Left lung (tissue), 10 donors: Measurements from ENCODE around the gene PVRIG. TPM values are rescaled to one million over a fixed set of nuclear protein-coding genes. Genes with fewer than 3 reads are reported as not detected.
"Not testable (repeated sequence)": the region's sequence is repeated elsewhere in the genome, so short reads cannot be mapped to it uniquely, and the experiment has no call there.

Experiments used
- ATAC-seq: fragments of 200-7000 bp; cut with Tn5 transposase; one replicate; pipeline ENCODE4 v1.9.1; 2020; ENCODE audit warnings: moderate library complexity
- DNase-seq, 4 donors: peaks; one replicate each; pipeline ENCODE4 v3.0.0-alpha.2; 2013 to 2020
- H3K27ac ChIP-seq, 2 donors: fragments of 200-600 bp; sonication (generic) in 1 of 2; one replicate each; pipeline versions ENCODE4 v1.5.0 to v1.8.0; 2020 to 2021
- H3K27me3 ChIP-seq, 2 donors: fragments of 200-600 bp; sonication (generic) in 1 of 2; one replicate each; pipeline versions ENCODE4 v1.5.0 to v1.8.0; 2020 to 2021
- H3K36me3 ChIP-seq, 2 donors: fragments of 200-600 bp; sonication (generic) in 1 of 2; one replicate each; pipeline versions ENCODE4 v1.5.0 to v1.8.0; 2020 to 2021
- H3K4me1 ChIP-seq, 2 donors: fragments of 200-600 bp; one replicate each; pipeline ENCODE4 v1.8.0; 2021
- H3K4me3 ChIP-seq, 2 donors: fragments of 200-600 bp; sonication (generic) in 1 of 2; one replicate each; pipeline versions ENCODE4 v1.5.0 to v1.8.0; 2020 to 2021; ENCODE audit warnings: mild to moderate bottlenecking in 1 of 2
- H3K9me3 ChIP-seq, 2 donors: fragments of 200-600 bp; sonication (generic) in 1 of 2; one replicate each; pipeline versions ENCODE4 v1.5.0 to v1.8.0; 2020 to 2021
- CTCF ChIP-seq, 2 donors: fragments of 200-600 bp; sonication (generic) in 1 of 2; IDR thresholded peaks; one replicate each; pipeline versions ENCODE4 v1.5.0 to v1.8.0; 2021; ENCODE audit warnings: antibody characterized with exemption in 2 of 2
- intact Hi-C, 2 donors: fragments of 100-400 bp; cut with DNase I; formaldehyde crosslinking; loops; one replicate each; pipeline versions ENCODE4 v1.11.2 to v1.14.2; 2022
- polyA plus RNA-seq, 6 donors: library from polyadenylated mRNA; unstranded; fragments of 120-200 nt; gene quantifications; one replicate each; pipeline ENCODE4 v1.2.1, GENCODE V29; 2013; ENCODE audit not compliant: insufficient read length in 6 of 6
- total RNA-seq, 2 donors: library from RNA; stranded (reverse); fragmentation: NEBNext Ultra II Directional; extraction: Animal tissue kit (Norgen Biotek cat#: 25700); gene quantifications; one replicate each; pipeline ENCODE4 v1.2.1, GENCODE V29; 2021
- donor health status: DM: no; HTN: yes; CAD: no.
- donor health status: DM: no; HTN: no; CAD: no.

The PVRIG gene
- total and polyA plus RNA-seq, 8 donors: 0.41 to 9.1 (median 7.2) TPM

GRCh38 chr7:100217934-100218333 lies 1.8 kb upstream of the PVRIG start:
- intact Hi-C loops: not testable (repeated sequence)
- TF ChIP-seq CTCF (IDR thresholded peaks at IDR 0.05): peak; percentile 31 to 53

GRCh38 chr7:100219271-100219737 lies 445 bp upstream of the PVRIG start:
- ATAC-seq (no peak), DNase-seq (peak in 1 of 4 donors; percentile 62)
- Histone ChIP-seq H3K27me3 (no peaks in the 10 kb centered on the region), H3K36me3 (peaks cover 0 to 14% of the 10 kb centered on the region in 2 donors), H3K27ac (peak overlapping the region in 1 of 2 donors; percentile 41), H3K4me3 (no peak overlapping the region), H3K4me1 (no peaks in the 10 kb centered on the region), H3K9me3 (no peaks in the 10 kb centered on the region)
- no peak for TF ChIP-seq CTCF (IDR thresholded peaks at IDR 0.05)
- intact Hi-C loops: no loop called here

More at GRCh38 chr7:100217934-100218333, 1.8 kb upstream of the PVRIG start:
- DNase-seq: peak in 3 of 4 donors; percentile 47 to 94 (median 85)
- peak; percentile 62 for ATAC-seq
- not testable (repeated sequence) for H3K27ac ChIP-seq, H3K4me1 ChIP-seq, H3K4me3 ChIP-seq, H3K27me3 ChIP-seq, H3K9me3 ChIP-seq
- peaks cover 0 to 14% of the 10 kb centered on the region in 2 donors for H3K36me3 ChIP-seq

- peak in 1 of 4 donors; percentile 61 for DNase-seq
- intact Hi-C loops: loop anchor here in 1 of 2 donors (5.0 kb wide), 1 partner anchor 83 kb away; no protein-coding TSS in a partner anchor
- peak overlapping the region in 1 of 2 donors; percentile 28 for H3K4me3 ChIP-seq
These were observed 959 bp downstream of the PVRIG start for GRCh38 chr7:100220586-100221230.

GRCh38 chr7:100221231-100221718 lies 1.5 kb downstream of the PVRIG start:
- peak overlapping the region in 1 of 2 donors; percentile 34 for H3K27ac ChIP-seq

More at GRCh38 chr7:100220586-100221230, 959 bp downstream of the PVRIG start:
- Histone ChIP-seq H3K4me1 (no peaks in the 10 kb centered on the region), H3K27me3 (no peaks in the 10 kb centered on the region), H3K36me3 (peaks cover 0 to 14% of the 10 kb centered on the region in 2 donors), H3K9me3 (no peaks in the 10 kb centered on the region), H3K27ac (peak overlapping the region in 1 of 2 donors; percentile 34)
- no peak for ATAC-seq
- TF ChIP-seq CTCF (IDR thresholded peaks at IDR 0.05): no peak

More at GRCh38 chr7:100221231-100221718, 1.5 kb downstream of the PVRIG start:
- no peak for TF ChIP-seq CTCF (IDR thresholded peaks at IDR 0.05)
- H3K27me3 ChIP-seq: no peaks in the 10 kb centered on the region
- peaks cover 0 to 14% of the 10 kb centered on the region in 2 donors for H3K36me3 ChIP-seq
- peak overlapping the region in 1 of 2 donors; percentile 28 for H3K4me3 ChIP-seq
- no peaks in the 10 kb centered on the region for H3K9me3 ChIP-seq
- ATAC-seq (peak; percentile 9), DNase-seq (no peak)
- intact Hi-C loops: loop anchor here in 1 of 2 donors (5.0 kb wide), 1 partner anchor 84 kb away; no protein-coding TSS in a partner anchor
- H3K4me1 ChIP-seq: no peaks in the 10 kb centered on the region
